GM21423 (cell line): ENCODE measurements around the gene HOXD8.

Experiments
- ATAC-seq: cut with Tn5 transposase; IDR thresholded peaks from one replicate; pipeline ENCODE4 v1.9.1; 2021; ENCODE audit warnings: mild to moderate bottlenecking, moderate library complexity; ENCODE audit not compliant: unreplicated experiment

The HOXD8 gene

DNA sequence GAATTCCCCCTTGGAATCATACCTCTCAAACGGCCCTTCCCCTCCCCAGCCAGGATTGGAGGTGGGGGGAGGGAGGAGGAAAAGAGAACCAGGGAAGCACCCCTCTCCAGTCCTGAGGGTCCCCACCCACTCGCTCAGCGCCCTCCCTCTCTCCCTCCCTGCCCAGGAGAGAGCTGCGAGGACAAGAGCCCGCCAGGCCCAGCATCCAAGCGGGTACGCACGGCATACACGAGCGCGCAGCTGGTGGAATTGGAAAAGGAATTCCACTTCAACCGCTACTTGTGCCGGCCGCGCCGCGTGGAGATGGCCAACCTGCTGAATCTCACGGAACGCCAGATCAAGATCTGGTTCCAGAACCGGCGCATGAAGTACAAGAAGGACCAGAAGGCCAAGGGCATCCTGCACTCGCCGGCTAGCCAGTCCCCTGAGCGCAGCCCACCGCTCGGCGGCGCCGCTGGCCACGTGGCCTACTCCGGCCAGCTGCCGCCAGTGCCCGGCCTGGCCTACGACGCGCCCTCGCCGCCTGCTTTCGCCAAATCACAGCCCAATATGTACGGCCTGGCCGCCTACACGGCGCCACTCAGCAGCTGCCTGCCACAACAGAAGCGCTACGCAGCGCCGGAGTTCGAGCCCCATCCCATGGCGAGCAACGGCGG, 42.0 kb downstream of the HOXD8 start:
- ATAC-seq = no peak

DNA sequence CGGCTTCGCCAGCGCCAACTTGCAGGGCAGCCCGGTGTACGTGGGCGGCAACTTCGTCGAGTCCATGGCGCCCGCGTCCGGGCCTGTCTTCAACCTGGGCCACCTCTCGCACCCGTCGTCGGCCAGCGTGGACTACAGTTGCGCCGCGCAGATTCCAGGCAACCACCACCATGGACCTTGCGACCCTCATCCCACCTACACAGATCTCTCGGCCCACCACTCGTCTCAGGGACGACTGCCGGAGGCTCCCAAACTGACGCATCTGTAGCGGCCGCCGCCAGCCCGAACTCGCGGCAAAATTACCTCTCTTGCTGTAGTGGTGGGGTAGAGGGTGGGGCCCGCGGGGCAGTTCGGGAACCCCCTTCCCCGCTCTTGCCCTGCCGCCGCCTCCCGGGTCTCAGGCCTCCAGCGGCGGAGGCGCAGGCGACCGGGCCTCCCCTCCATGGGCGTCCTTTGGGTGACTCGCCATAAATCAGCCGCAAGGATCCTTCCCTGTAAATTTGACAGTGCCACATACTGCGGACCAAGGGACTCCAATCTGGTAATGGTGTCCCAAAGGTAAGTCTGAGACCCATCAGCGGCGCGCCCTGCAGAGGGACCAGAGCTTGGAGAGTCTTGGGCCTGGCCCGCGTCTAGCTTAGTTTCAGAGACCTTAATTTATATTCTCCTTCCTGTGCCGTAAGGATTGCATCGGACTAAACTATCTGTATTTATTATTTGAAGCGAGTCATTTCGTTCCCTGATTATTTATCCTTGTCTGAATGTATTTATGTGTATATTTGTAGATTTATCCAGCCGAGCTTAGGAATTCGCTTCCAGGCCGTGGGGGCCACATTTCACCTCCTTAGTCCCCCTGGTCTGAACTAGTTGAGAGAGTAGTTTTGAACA, 42.7 kb downstream of the HOXD8 start:
- ATAC-seq = no peak

DNA sequence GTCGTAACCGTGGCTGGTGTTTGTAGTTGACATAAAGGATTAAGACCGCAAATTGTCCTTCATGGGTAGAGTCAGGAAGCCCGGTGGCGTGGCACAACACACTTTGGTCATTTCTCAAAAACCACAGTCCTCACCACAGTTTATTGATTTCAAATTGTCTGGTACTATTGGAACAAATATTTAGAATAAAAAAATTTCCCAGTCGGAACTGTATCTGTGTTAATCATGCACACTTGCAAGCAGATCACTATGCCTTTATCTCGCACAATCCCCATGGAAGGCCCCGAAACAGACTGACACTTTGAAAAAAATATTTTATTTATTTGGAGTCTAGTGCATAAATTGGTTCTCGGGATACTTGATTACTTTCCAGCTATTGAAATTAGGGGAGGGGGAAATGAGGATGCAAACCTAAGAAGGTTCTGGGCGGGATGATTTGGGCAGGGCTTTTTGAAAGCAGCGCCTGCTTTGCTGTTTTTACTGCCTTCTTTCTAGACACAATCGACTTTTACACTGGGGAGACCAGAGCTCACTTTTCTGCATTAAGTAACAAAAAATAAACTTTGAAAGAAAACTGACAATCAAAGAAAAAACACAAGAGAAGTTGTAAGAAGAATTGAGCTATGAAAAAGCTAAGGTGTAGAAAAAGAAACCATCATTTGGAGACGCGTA, 43.5 kb downstream of the HOXD8 start:
- ATAC-seq = no peak

DNA sequence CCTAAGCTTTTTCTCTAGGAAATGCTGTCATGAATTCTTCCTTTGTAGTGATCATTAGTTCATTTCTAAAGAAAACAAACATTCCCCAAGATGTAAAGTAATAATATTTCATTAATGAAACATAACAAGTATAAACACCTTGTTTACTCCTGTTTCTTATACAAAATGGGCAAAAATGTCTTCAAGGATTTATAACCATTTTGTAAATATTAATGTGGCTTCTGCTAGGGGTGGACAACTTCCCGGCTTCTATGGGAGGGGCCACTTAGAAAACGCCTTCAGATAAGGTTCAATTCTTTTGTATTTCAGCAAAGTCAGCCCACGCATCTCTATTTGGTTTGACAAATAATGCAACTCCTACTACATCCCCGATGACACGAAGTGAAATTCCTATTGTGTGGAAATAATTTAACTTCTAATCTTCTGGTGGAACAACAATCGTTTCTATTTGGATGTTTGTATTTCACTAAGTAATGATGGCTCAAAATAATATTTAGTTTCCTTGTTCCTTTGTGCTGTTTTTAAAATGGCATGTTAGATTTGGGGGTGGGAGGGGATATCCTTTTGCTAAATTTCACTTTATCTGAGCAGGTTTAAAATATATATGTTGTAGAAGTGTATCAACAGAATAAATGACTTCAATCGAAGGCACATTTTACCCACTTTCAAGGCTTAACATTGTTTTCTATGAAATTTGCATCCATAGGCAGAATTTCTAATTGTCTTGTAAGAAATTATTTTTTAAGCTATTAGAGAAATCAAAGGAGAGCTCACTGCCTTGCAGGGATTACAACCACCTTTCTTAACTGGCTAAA, 44.3 kb downstream of the HOXD8 start:
- no peak for ATAC-seq

DNA sequence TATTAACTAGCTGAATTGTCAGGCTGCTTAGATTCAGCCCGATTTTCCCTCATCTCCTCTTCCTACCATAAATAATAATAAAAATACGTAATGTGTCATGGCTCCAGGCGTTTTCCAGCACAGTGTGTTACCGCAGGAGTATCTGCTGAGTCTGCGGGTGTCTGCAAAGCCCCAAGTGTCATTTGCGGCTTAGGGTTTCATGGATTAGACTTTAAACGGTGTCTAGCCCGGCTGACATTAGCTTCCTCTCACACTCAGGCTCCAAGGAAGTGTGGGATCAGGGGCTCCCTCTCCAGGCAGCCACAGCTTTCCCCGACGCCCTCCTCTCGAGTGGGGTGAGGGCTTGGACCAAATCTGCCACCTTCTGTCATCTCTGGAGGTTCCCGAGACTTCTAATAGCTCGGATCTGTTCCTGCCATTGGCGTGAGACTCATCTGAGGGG, 44.9 kb downstream of the HOXD8 start:
- ATAC-seq = no peak

DNA sequence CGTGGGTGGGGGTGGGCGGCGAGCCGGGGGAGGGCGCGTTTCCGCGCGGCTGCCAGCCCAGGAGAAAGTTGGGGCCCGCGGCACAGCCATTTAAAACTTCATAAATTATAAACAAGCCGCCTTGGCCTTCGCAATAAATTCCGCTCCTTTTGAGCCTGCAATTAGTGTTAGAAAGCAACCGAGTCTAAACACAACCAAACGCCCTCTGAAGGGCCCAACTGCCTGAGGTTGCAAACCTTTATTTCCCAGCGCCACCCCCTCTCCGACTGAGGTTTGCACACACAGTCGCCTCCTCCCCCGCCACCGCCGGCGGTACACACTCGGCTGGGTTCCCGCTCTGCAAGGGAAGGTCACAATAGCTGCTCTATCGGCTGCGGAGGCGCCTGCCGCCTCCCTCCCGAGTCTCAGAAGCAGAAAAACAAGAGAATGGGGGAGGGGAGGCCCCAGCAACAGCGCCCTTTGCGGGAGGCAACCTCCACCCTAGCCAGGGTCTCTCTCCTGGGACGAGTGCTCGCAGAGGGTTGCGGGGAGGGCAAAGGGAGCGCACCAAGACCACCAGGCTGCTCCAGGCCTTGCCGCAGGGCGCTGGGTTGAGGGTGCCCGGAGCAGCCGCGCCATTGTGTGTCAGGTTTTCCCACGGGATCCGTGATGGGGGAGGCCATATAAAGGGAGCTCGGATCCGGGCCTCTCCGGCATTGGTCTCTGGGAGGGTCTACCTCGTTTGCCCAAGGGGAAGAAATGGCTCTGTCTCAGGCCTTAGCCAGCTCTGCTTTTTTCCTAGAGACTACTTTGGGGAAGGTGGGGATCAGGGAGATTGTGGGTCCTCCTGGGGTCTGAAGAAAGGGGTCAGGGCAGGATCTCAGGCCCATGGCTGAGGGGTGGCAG, 45.6 kb downstream of the HOXD8 start:
- ATAC-seq = no peak

DNA sequence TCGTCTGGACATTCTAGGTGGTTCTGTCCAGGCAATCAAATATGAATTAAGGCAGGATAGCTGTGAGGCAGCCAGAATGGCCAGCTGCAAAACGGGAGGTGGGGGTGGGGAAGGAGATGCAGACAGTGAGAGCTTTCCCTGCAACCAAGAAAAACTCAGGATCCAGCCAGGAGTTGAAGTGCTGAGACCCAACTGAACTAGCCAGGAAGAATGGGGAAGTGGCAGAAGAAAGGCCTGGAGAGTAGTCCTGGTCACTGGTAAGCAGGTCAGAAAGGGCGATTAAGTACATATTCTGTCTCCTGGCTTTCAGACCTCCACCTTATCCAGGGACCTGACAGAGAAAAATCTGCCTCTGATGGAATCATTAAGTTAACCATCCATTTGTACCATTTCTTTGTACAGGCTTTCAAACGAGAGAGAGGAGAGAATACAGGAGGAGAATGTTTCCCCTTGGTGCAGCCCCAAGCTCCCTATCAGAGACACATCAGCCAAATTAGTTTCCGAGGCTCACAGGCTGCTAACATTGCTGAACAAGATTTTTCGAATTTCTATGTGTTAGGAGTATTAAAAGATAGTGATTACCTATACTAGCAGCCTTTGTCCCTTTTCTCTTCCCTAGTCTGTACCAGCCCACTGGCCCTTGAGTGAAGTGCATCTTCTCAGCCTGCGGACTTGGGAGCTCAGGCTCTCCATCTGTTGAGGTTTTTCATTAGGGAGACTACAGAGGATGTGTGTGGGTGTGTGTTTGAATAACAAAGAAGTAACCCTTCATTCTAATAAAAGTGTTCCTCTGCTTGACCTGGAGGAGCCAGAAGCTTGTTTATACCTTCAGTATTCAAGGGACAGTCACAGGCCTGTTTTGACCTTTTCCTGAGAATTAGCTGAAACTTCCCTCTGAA, 46.5 kb downstream of the HOXD8 start:
- ATAC-seq = no peak

DNA sequence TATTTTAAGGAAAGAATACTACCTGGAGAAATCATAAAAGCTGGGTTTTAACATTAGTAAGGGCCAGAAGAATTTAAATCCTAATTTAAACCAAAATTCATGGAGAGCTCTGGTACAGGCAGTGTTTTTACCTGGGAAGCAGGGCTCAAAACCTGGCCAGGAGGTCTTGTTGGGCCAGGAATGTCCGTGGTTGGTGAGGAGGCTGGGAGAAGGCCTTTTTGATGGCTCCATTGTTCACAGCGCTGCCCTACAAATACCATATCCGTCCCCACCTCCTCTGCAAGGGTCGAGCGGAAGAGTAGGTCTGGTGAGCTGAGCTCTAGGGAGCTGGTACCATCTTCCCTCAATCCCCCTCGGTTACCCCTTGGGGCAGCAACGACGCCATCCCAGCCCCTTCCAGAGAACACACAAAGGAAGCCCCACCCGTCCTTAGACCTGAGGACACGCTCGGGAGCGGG, 48.1 kb downstream of the HOXD8 start:
- ATAC-seq = no peak

DNA sequence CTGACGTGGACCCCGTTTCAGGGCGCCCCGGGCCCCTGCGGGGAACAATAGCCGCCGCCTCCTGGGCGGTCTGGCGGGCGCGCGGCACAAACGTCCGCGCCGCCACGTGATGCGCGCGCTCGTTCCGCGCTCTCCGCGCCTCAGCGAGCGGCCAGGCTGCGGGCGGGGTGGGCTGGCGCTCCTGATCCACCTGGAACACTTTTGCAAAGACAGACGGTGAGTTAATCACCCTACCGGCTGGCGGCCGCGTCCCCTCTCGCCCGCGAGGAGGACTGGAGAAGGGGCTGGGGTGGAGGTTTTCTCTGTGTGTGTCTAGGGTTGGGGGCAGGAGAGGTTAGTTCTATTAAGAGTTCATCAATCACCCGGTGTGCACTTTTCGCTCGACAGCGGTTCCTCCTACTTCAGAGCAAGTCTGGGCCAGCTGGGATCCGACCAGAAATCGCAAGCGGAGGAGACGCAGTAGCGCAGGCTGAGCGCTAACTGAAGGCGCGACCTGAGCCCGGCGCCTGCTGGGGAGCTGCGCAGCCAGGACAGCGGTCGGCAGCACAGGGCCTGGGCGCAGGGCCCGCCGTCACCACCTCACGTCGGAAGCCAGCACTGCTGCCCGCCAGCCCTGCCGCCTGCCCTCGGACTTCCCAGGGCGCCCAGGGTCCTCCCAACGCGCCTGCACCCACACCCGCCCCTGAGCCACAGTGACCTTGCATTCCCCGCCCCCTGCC, 48.7 kb downstream of the HOXD8 start:
- ATAC-seq = no peak

DNA sequence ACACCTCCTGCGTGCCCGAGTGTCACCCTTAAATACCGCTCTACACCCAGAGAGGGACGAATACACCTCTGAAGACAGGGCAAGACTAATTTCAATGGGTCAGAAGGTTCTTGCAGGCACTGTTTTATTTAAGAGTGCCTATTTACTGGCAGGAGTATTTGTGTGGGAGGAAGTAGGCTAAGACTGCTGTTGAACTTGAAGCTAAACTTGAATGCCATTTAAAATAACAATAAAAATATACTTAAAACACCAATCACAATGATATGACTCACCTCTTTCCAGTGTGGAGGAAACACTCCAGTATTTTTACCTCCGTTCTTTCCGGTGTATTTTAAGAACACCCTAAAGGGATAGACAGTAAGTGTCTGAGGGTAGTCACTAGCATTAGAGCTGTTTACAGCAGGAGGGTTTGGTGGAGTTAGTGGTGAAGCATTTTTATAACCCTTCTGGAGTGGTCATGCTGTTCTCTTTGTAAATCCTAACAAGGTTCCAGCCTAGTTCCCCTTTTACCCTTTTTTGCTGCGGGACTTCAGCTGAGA, 49.3 kb downstream of the HOXD8 start:
- no peak for ATAC-seq

DNA sequence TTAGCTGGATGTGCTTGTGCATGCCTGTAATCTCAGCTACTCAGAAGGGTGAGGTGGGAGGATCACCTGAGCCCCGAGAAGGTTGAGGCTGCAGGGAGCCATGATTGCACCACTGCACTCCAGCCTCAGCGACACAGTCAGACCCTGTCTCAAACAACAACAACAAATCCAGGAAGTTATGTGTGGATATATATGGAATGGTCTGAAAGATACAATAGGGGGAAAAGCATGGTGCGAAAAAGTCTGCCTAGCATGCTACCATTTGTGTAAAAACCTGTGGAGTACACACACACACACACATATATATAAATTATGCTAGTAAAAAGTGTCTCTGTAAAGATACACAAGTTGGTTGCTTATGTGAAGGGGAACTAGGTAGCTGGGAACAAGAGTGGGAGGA, 52.0 kb downstream of the HOXD8 start:
- ATAC-seq = no peak
